HL-60 (cell line): ENCODE results near the gene SLC38A2.

Experiments
- DNase-seq, 2 experiments: peaks; one replicate each; pipeline ENCODE4 v3.0.0-alpha.2; 2010 to 2020; ENCODE audit warnings: low read depth in 1 of 2, low spot score in 1 of 2
- H3K27ac ChIP-seq: fragments of 250-450 bp; sonication (Bioruptor Pico); replicated peaks from 2 replicates; pipeline ENCODE4 v1.5.1; 2020; ENCODE audit warnings: mild to moderate bottlenecking, moderate library complexity
- H3K27me3 ChIP-seq: fragments of 250-450 bp; sonication (Bioruptor Pico); 2 replicates; pipeline ENCODE4 v1.5.1; 2021; ENCODE audit warnings: mild to moderate bottlenecking, moderate library complexity; ENCODE audit not compliant: insufficient read depth, poor library complexity, severe bottlenecking
- H3K4me3 ChIP-seq: replicated peaks from 2 replicates; pipeline ENCODE4 v1.5.1; 2011; ENCODE audit warnings: mild to moderate bottlenecking, control low read depth, low read length; ENCODE audit not compliant: insufficient read depth
- CTCF ChIP-seq: IDR thresholded peaks from one replicate; pipeline ENCODE4 v1.5.1; 2011; ENCODE audit warnings: low read length, control low read depth, inconsistent platforms; ENCODE audit not compliant: insufficient read depth
- GABPA ChIP-seq: IDR thresholded peaks from 2 replicates; pipeline ENCODE4 v1.6.1; 2012; ENCODE audit warnings: low read depth
- POLR2AphosphoS5 ChIP-seq: IDR thresholded peaks from 2 replicates; pipeline ENCODE4 v1.6.1; 2012; ENCODE audit warnings: low read depth
- REST ChIP-seq: IDR thresholded peaks from 2 replicates; pipeline ENCODE4 v1.6.1; 2012; ENCODE audit warnings: low read depth; ENCODE audit not compliant: insufficient replicate concordance
- SPI1 ChIP-seq: IDR thresholded peaks from 2 replicates; pipeline ENCODE4 v1.6.1; 2012; ENCODE audit warnings: low read depth, mild to moderate bottlenecking, borderline replicate concordance

The SLC38A2 gene

GRCh38 chr12:46404225-46404631 is 31.7 kb upstream of the SLC38A2 start:
- no peak for DNase-seq
- no peak overlapping the region for H3K27ac ChIP-seq
- TF ChIP-seq CTCF (no peak), SPI1 (no peak), REST (no peak), POLR2AphosphoS5 (no peak), GABPA (no peak)
- no peak overlapping the region for H3K4me3 ChIP-seq
- no peaks in the 10 kb centered on the region for H3K27me3 ChIP-seq

GRCh38 chr12:46403719-46404070 is 31.1 kb upstream of the SLC38A2 start:
- DNase-seq: no peak
- Histone ChIP-seq H3K27ac (no peak overlapping the region), H3K4me3 (no peak overlapping the region), H3K27me3 (no peaks in the 10 kb centered on the region)
- no peak for TF ChIP-seq REST
- no peak for TF ChIP-seq POLR2AphosphoS5
- no peak for TF ChIP-seq GABPA
- no peak for TF ChIP-seq SPI1
- no peak for TF ChIP-seq CTCF

GRCh38 chr12:46402941-46403718 is 30.6 kb upstream of the SLC38A2 start:
- no peak for DNase-seq
- TF ChIP-seq CTCF: no peak
- no peak for TF ChIP-seq GABPA
- no peak for TF ChIP-seq POLR2AphosphoS5
- no peak for TF ChIP-seq SPI1
- no peak for TF ChIP-seq REST
- Histone ChIP-seq H3K27me3 (no peaks in the 10 kb centered on the region), H3K27ac (no peak overlapping the region), H3K4me3 (no peak overlapping the region)
